HG02571 (cell line): Measurements from ENCODE around the gene SESN3.

Source experiments
- ATAC-seq: cut with Tn5 transposase; IDR thresholded peaks from one replicate; pipeline ENCODE4 v1.9.1; 2021; ENCODE audit warnings: mild to moderate bottlenecking, moderate library complexity; ENCODE audit not compliant: unreplicated experiment

The SESN3 gene

DNA sequence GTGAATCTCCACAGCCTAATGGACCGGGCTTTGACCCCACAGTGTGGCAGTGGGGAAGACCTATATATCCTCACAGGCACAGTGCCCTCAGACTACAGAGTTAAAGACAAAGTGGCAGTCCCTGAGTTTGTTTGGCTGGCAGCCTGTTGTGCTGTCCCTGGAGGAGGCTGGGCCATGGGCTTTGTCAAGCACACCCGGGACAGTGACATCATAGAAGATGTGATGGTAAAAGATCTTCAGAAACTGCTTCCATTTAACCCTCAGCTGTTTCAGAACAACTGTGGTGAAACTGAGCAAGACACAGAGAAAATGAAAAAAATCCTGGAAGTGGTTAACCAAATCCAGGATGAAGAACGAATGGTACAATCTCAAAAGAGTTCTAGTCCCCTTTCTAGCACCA, 102.4 kb downstream of the SESN3 start:
- ATAC-seq: no peak

DNA sequence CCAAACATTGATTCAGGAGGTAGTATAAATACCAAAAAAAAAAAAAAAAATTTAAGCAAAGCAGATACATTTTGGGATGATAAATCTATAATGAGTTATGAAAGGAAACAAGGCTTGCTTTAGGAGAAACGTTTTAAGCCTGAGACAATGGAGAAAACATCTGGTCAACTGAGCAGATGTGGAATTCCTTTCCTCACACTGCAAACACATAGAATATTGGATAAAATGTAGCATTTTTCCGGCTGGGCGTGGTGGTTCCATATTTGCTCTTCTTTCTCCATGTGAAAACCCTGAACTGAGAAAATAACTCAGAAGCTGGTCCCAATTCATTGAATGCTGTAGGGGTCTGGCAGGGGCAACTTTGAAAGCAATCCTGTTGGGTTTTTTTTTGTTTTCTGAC, 107.4 kb downstream of the SESN3 start:
- ATAC-seq: no peak

DNA sequence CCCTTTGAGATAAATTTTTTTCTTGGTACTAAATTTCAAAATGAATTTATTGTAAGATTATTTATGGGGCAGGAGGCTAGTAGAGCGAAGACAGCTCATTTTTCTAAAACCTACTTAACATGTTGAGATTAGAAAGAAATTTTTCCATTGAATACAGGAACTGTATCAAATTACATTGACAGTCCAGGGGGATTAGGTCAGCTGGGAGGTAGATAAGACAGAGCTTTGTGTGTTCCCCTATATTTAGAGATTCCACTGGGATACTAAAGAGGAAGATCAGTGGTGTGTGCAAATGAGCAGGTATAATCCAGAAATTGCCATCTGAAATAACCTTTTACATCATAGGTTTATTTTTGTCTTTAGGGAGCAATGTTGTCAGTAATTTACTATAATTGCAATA, 109.3 kb downstream of the SESN3 start:
- ATAC-seq: no peak

DNA sequence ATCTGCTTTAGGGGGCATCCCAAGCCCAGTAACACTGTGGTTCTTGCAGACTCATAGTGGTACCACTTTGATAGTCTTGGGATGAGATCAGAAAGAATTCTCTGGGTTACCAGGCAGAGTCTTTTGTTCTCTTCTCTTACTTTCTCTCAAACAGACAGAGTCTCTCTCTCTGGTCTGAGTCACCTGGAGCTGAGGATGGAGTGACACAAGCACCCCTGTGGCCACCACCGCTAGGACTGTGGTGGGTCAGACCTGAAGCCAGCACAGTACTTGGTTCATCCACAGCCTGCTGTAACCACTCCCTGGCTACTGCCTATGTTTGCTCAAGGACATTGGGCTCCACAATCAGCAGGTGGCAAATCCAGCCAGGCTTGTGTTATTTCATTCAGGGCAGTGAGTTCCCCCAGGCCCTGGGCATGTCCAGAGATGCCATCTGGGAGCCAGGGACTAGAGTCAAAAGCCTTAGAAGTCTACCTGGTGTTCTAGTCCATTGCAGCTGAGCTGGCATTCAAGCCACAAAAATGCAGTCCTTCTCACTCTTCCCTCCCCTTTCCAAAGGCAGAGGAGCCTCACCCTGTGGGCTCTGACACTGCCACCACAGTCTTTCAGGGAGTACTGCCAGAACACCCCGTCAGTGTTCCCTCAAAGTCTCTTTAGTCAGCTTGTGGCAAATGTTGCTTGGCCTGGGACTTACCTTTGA, 111.5 kb downstream of the SESN3 start:
- no peak for ATAC-seq

DNA sequence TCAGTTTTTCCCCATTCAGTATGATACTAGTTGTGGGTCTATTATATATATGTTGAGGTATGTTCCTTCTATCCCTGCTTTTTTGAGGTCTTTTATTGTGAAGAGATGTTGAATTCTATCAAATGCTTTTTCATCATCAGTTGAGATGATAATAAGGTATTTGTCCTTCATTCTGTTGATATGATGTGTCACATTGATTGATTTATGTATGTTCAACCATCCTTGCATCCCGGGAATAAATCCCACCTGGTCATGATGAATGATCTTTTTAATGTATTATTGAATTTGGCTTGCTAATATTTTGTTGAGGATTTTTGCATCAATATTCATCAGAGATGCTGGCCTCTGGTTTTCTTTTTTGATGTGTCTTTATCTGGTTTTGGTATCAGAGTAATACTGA, 115.4 kb downstream of the SESN3 start:
- no peak for ATAC-seq
